Stomach (tissue), 4 donors: ENCODE results near the gene HP1BP3.

Source experiments
- CTCF ChIP-seq, 7 experiments: fragments of 450-650 bp in 4 of 7; fragments of 200-600 bp in 3 of 7; sonication (generic) in 3 of 7; IDR thresholded peaks; one replicate each; pipeline ENCODE4 v1.5.1; 2016 to 2019; ENCODE audit warnings: antibody characterized with exemption in 7 of 7, control low read depth in 2 of 7, mild to moderate bottlenecking in 1 of 7
- EP300 ChIP-seq: sonication (generic); formaldehyde crosslinking; IDR thresholded peaks from one replicate; pipeline ENCODE4 v1.6.1; 2017; ENCODE audit warnings: antibody characterized with exemption
- POLR2A ChIP-seq, 4 donors: fragments of 450-650 bp; IDR thresholded peaks; one replicate each; pipeline ENCODE4 v1.6.1; 2016; ENCODE audit warnings: antibody characterized with exemption in 4 of 4, control low read depth in 2 of 4, mild to moderate bottlenecking in 1 of 4, moderate library complexity in 1 of 4

- no peak for TF ChIP-seq EP300
- no peak for TF ChIP-seq CTCF (IDR thresholded peaks at IDR 0.05)
- no peak for TF ChIP-seq POLR2A (IDR thresholded peaks at IDR 0.05)
Observed at GRCh38 chr1:20742671-20743070, 44.4 kb downstream of the HP1BP3 start.
